ENCODE results near the gene PIN1. TPM values are rescaled to one million over a fixed set of nuclear protein-coding genes. Genes with fewer than 3 reads are reported as not detected.

The PIN1 gene
- total RNA-seq, 1 donor from 2014 or later = 69.9 TPM

DNA sequence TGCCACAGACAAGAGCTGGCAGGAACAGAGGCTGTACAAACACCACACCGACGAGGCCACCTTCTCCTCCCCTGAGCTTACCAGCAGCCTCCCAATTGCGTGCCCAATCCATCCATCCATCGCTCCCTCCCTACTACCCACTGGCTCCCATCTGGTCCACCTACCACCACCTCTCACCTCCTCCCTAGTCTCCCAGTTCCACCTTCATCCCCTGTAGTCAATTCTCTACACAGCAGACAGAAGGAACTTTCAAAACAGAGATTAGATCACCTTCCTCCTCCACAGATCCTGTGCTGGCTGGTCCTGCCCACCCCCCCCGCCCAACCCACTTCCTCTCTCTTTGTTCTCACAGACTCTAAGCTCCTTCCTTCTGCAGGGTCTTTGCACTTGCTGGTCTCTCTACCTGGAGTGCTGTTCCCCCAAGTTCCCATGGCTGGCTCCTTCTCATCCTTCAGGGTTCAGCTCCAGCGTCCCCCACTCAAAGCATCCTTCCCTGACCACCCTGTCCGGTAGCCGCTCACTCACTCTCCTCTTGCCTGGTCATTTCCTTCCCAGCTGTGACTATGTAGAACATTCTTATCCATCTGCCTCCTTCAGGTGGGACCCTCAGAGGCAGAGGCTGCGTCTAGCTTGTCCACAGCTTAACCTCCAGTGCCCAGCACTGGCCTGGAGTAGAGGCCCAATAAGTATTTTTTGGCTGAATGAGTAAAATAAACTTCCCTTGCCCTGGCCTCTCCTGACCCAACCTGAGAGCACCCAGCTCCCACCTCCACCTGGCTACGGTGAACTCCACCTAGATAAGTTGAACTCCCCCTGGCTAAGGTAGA is 23.0 kb downstream of the PIN1 start:
- Mint-ChIP-seq H3K4me1 (ENCODE audit: unreplicated experiment) (peaks cover 27% of the 10 kb centered on the region), H3K27ac (ENCODE audit: unreplicated experiment) (peak overlapping the region; percentile 91), H3K27me3 (ENCODE audit: unreplicated experiment) (peaks cover 8% of the 10 kb centered on the region), H3K9me3 (ENCODE audit: unreplicated experiment) (no peaks in the 10 kb centered on the region), H3K4me3 (ENCODE audit: unreplicated experiment) (peak overlapping the region; percentile 63), H3K36me3 (ENCODE audit: low read depth, unreplicated experiment) (peaks cover 15% of the 10 kb centered on the region)
- no peak for DNase-seq (ENCODE audit: low spot score)
- TF ChIP-seq, protein P1, sequence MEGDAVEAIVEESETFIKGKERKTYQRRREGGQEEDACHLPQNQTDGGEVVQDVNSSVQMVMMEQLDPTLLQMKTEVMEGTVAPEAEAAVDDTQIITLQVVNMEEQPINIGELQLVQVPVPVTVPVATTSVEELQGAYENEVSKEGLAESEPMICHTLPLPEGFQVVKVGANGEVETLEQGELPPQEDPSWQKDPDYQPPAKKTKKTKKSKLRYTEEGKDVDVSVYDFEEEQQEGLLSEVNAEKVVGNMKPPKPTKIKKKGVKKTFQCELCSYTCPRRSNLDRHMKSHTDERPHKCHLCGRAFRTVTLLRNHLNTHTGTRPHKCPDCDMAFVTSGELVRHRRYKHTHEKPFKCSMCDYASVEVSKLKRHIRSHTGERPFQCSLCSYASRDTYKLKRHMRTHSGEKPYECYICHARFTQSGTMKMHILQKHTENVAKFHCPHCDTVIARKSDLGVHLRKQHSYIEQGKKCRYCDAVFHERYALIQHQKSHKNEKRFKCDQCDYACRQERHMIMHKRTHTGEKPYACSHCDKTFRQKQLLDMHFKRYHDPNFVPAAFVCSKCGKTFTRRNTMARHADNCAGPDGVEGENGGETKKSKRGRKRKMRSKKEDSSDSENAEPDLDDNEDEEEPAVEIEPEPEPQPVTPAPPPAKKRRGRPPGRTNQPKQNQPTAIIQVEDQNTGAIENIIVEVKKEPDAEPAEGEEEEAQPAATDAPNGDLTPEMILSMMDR (IDR thresholded peaks at IDR 0.05; ENCODE audit: unreplicated experiment) = no peak

DNA sequence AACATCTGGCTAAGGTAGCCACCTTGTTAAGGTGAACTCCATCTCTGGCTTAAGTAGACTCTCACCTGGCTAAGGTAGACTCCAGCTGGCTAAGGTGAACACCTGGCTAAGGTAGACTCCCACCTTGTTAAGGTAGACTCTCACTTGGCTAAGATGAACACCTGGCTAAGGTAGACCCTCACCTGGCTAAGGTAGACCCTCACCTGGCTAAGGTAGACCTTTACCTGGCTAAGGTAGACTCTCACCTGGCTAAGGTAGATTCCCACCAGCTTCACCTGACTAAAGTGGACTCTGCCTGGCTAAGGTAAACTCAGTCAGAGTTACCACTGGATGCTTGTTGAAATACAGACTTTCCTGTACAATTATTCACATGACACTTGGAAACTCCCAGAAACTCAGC is 23.6 kb downstream of the PIN1 start:
- H3K4me3 Mint-ChIP-seq (ENCODE audit: unreplicated experiment) = peak overlapping the region; percentile 2
- H3K36me3 Mint-ChIP-seq (ENCODE audit: low read depth, unreplicated experiment) = peaks cover 13% of the 10 kb centered on the region
- DNase-seq (ENCODE audit: low spot score) = no peak
- no peaks in the 10 kb centered on the region for H3K9me3 Mint-ChIP-seq (ENCODE audit: unreplicated experiment)
- H3K4me1 Mint-ChIP-seq (ENCODE audit: unreplicated experiment) = peaks cover 27% of the 10 kb centered on the region
- TF ChIP-seq, protein P1 (IDR thresholded peaks at IDR 0.05; ENCODE audit: unreplicated experiment) = no peak
- peak overlapping the region; percentile 20 for H3K27ac Mint-ChIP-seq (ENCODE audit: unreplicated experiment)
- peaks cover 8% of the 10 kb centered on the region for H3K27me3 Mint-ChIP-seq (ENCODE audit: unreplicated experiment)

DNA sequence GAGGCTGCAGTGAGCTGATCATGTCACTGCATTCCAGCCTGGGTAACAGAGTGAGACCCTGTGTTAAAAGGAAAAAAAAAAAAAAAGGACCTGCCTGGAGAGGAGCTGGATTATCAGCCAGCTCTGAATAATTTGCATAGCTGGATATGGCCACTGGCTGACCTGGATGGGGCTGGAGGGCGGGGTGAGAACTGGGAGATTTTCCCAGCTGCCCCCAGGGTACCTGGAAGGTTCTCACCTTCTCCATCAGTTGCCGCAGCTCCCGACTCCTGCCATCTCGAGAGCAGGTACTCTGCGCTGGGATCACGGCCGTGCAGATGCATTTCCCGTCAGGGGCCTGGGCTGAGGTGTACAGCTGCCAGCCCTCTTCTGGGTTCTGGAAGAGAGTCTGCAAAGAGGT is 25.3 kb downstream of the PIN1 start:
- peaks cover 9% of the 10 kb centered on the region for H3K36me3 Mint-ChIP-seq (ENCODE audit: low read depth, unreplicated experiment)
- H3K27me3 Mint-ChIP-seq (ENCODE audit: unreplicated experiment) = peaks cover 8% of the 10 kb centered on the region
- H3K27ac Mint-ChIP-seq (ENCODE audit: unreplicated experiment) = no peak overlapping the region
- DNase-seq (ENCODE audit: low spot score) = no peak
- no peaks in the 10 kb centered on the region for H3K9me3 Mint-ChIP-seq (ENCODE audit: unreplicated experiment)
- H3K4me1 Mint-ChIP-seq (ENCODE audit: unreplicated experiment) = peaks cover 27% of the 10 kb centered on the region
- TF ChIP-seq, protein P1 (IDR thresholded peaks at IDR 0.05; ENCODE audit: unreplicated experiment) = no peak
- no peak overlapping the region for H3K4me3 Mint-ChIP-seq (ENCODE audit: unreplicated experiment)

DNA sequence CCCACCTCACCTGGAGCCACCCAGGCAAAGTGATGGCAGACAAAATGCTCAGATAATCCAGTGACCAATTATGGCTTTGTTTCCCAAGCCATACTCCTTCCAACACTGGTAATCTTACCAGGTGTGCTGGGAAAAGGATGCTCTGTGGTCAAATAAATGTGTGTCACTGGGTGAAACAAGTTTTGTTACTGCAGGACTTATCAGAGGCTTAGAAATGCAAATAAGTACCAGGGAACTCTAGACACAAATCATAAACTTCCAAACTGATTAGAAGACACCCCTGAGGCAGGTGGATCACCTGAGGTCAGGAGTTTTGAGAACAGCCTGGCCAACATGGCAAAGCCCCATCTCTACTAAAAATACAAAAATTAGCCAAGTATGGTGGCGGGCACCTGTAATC is 26.4 kb downstream of the PIN1 start:
- no peak overlapping the region for H3K4me3 Mint-ChIP-seq (ENCODE audit: unreplicated experiment)
- H3K27me3 Mint-ChIP-seq (ENCODE audit: unreplicated experiment) = peaks cover 8% of the 10 kb centered on the region
- H3K9me3 Mint-ChIP-seq (ENCODE audit: unreplicated experiment) = no peaks in the 10 kb centered on the region
- no peak overlapping the region for H3K27ac Mint-ChIP-seq (ENCODE audit: unreplicated experiment)
- TF ChIP-seq, protein P1 (IDR thresholded peaks at IDR 0.05; ENCODE audit: unreplicated experiment) = no peak
- H3K36me3 Mint-ChIP-seq (ENCODE audit: low read depth, unreplicated experiment) = peaks cover 9% of the 10 kb centered on the region
- peaks cover 27% of the 10 kb centered on the region for H3K4me1 Mint-ChIP-seq (ENCODE audit: unreplicated experiment)
- no peak for DNase-seq (ENCODE audit: low spot score)

DNA sequence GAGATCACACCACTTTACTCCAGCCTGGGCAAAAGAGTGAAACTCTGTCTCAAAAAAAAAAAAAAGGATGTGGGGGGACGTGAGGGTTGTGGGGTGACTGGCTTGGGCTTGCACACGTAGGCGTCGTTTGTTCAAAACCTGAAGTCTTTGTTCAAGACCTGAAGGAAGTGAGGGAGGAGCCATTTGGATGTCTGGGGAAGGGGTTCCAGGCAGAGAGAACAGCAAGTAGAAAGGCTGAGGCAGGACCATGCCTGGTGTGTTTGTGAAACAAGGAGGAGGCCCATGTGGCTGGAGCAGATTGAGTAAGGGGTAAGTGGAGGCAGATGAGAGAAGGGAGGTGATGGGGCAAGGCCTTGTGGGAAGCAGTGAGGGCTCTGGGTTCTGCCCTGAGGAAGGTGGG is 27.8 kb downstream of the PIN1 start:
- H3K4me3 Mint-ChIP-seq (ENCODE audit: unreplicated experiment) = no peak overlapping the region

More for the DNA sequence above, 27.8 kb downstream of the PIN1 start:
- TF ChIP-seq, protein P1 (IDR thresholded peaks at IDR 0.05; ENCODE audit: unreplicated experiment) = no peak
- Mint-ChIP-seq H3K36me3 (ENCODE audit: low read depth, unreplicated experiment) (peaks cover 4% of the 10 kb centered on the region), H3K27me3 (ENCODE audit: unreplicated experiment) (peaks cover 4% of the 10 kb centered on the region), H3K27ac (ENCODE audit: unreplicated experiment) (no peak overlapping the region), H3K4me1 (ENCODE audit: unreplicated experiment) (peaks cover 19% of the 10 kb centered on the region), H3K9me3 (ENCODE audit: unreplicated experiment) (no peaks in the 10 kb centered on the region)
- no peak for DNase-seq (ENCODE audit: low spot score)
